ENCODE results near the gene ADAMTS17.

- TF ChIP-seq CTCF (IDR thresholded peaks at IDR 0.05) (no peak), POLR2A (IDR thresholded peaks at IDR 0.05) (no peak)
These were observed 11.1 kb downstream of the ADAMTS17 start for GRCh38 chr15:100330629-100331215.

All from right lobe of liver (tissue), 4 donors.